Mucosa of descending colon (tissue), 3 donors: ENCODE measurements around the gene RBAK. TPM values are rescaled to one million over a fixed set of nuclear protein-coding genes. Genes with fewer than 3 reads are reported as not detected.
"Not testable (repeated sequence)": the region's sequence is repeated elsewhere in the genome, so short reads cannot be mapped to it uniquely, and the experiment has no call there.

Experiments used
- ATAC-seq: fragments of 200-7000 bp; cut with Tn5 transposase; one replicate; pipeline ENCODE4 v1.9.1; 2020; ENCODE audit warnings: mild to moderate bottlenecking, moderate library complexity
- DNase-seq, 3 donors: peaks; one replicate each; pipeline ENCODE4 v3.0.0-alpha.2; 2020
- H3K36me3 ChIP-seq: fragments of 200-600 bp; one replicate; pipeline ENCODE4 v1.8.0; 2021; ENCODE audit warnings: low read depth, mild to moderate bottlenecking
- H3K4me1 ChIP-seq: fragments of 200-600 bp; one replicate; pipeline ENCODE4 v1.8.0; 2021; ENCODE audit warnings: low read depth, mild to moderate bottlenecking
- H3K4me3 ChIP-seq: fragments of 200-600 bp; one replicate; pipeline ENCODE4 v1.8.0; 2021; ENCODE audit warnings: mild to moderate bottlenecking
- H3K9me3 ChIP-seq: fragments of 200-600 bp; one replicate; pipeline ENCODE4 v1.8.0; 2021; ENCODE audit warnings: mild to moderate bottlenecking
- intact Hi-C, 2 donors: fragments of 100-400 bp; cut with DNase I in 1 of 2; cut with micrococcal nuclease in 1 of 2; formaldehyde crosslinking; loops; one replicate each; pipeline versions ENCODE4 v1.11.0 to v1.11.1; 2022; cut with DNase I, micrococcal nuclease
- total RNA-seq, 3 donors: library from RNA; stranded (reverse); fragmentation: NEBNext Ultra II Directional in 2 of 3; extraction: Animal tissue kit (Norgen Biotek cat#: 25700) in 2 of 3; gene quantifications; one replicate each; pipeline versions ENCODE4 v1.2.1 to v1.2.4, GENCODE V29; 2021 to 2023
- TF ChIP-seq, protein P1 (sequence below): fragments of 200-600 bp; IDR thresholded peaks from one replicate; pipeline ENCODE4 v1.8.0; 2022; ENCODE audit warnings: antibody characterized with exemption, mild to moderate bottlenecking
- donor health status: DM: no; HTN: no; CAD: no; lungs with moderate emphysema.
- donor health status: DM: no; HTN: no; CAD: no.
- donor health status: DM: no; HTN: yes; CAD: no.

The RBAK gene
- total RNA-seq, 3 donors from 2014 or later = 9.3 to 15.3 (median 12.6) TPM

DNA sequence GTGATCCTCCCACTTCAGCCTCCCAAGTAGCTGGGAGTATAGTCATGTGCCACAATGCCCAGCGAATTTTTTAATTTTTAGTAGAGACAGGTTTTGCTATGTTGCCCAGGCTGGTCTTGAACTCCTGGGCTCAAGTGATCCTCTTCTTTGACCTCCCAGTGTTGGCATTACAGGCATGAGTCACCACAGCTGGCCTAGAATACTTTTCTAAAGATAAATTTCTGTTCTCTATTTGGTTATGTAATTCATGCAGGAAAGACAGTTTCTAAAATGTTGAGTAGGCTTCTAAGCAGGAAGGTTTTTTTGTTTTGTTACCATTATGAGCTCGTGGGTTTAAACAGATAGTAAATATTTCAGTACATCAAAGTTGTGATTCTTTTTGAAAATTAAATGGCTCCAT is 5.0 kb downstream of the RBAK start:
- no peak for ATAC-seq
- Histone ChIP-seq H3K4me1 (no peaks in the 10 kb centered on the region), H3K9me3 (peaks cover 41% of the 10 kb centered on the region), H3K4me3 (no peak overlapping the region), H3K36me3 (peaks cover 10% of the 10 kb centered on the region)
- intact Hi-C loops = no loop called here
- no peak for DNase-seq
- TF ChIP-seq, protein P1, sequence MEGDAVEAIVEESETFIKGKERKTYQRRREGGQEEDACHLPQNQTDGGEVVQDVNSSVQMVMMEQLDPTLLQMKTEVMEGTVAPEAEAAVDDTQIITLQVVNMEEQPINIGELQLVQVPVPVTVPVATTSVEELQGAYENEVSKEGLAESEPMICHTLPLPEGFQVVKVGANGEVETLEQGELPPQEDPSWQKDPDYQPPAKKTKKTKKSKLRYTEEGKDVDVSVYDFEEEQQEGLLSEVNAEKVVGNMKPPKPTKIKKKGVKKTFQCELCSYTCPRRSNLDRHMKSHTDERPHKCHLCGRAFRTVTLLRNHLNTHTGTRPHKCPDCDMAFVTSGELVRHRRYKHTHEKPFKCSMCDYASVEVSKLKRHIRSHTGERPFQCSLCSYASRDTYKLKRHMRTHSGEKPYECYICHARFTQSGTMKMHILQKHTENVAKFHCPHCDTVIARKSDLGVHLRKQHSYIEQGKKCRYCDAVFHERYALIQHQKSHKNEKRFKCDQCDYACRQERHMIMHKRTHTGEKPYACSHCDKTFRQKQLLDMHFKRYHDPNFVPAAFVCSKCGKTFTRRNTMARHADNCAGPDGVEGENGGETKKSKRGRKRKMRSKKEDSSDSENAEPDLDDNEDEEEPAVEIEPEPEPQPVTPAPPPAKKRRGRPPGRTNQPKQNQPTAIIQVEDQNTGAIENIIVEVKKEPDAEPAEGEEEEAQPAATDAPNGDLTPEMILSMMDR = no peak

DNA sequence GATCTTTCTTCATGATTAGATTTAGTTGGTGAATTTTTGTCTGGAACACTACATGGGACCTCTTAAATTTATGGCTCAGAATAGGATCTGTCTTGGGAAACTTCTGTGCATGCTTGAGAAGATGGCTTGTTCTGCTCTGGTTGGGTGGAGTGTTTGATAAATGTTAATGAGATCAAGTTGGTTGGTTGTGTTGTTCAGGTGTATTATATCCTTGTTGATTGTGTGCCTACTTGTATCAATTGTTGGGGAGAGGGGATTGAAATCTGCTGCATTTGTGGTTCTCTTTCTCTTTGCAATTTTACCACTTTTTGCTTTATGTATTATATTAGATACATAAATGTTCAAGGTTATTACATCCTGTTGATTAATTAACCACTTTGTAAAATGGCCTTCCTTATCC is 6.1 kb downstream of the RBAK start:
- intact Hi-C loops, ATAC-seq, H3K4me1 ChIP-seq, H3K4me3 ChIP-seq, DNase-seq: not testable (repeated sequence)
- H3K9me3 ChIP-seq = peaks cover 47% of the 10 kb centered on the region
- peaks cover 10% of the 10 kb centered on the region for H3K36me3 ChIP-seq

DNA sequence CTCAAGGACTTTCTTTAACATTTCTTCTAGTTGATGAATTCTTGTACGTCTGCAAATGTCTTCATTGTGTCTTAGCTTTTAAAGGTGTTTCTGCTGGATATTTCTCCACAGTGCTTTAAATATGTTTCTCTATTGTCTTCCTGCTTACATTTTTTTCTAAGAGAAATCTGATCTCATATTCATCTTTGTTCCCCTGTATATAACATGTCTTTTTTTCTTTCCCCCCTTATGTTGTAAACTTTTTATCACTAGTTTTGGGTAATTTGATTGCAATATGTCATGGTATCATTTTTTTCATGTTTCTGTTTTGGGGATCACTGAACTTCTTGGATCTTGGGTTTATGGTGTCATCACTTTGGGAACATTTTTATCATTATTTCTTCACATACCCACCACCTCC is 7.5 kb downstream of the RBAK start:
- intact Hi-C loops = no loop called here
- TF ChIP-seq, protein P1 = no peak
- H3K4me3 ChIP-seq = no peak overlapping the region
- H3K36me3 ChIP-seq = peaks cover 22% of the 10 kb centered on the region
- peaks cover 62% of the 10 kb centered on the region for H3K9me3 ChIP-seq
- ATAC-seq (no peak), DNase-seq (no peak)
- no peaks in the 10 kb centered on the region for H3K4me1 ChIP-seq

DNA sequence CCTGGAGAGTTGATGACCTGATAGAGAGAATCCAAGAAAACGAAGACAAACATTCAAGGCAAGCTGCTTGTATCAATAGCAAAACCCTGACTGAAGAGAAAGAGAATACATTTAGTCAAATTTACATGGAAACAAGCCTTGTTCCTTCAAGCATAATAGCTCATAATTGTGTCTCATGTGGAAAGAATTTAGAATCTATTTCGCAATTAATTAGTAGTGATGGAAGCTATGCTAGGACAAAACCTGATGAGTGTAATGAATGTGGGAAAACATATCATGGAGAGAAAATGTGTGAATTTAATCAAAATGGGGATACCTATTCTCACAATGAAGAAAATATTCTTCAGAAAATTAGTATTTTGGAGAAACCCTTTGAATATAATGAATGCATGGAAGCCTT is 18.0 kb downstream of the RBAK start:
- TF ChIP-seq, protein P1 = no peak
- ATAC-seq = no peak
- intact Hi-C loops = no loop called here
- Histone ChIP-seq H3K36me3 (peaks cover 48% of the 10 kb centered on the region), H3K9me3 (peaks cover 100% of the 10 kb centered on the region), H3K4me3 (no peak overlapping the region), H3K4me1 (no peaks in the 10 kb centered on the region)
- DNase-seq = no peak

DNA sequence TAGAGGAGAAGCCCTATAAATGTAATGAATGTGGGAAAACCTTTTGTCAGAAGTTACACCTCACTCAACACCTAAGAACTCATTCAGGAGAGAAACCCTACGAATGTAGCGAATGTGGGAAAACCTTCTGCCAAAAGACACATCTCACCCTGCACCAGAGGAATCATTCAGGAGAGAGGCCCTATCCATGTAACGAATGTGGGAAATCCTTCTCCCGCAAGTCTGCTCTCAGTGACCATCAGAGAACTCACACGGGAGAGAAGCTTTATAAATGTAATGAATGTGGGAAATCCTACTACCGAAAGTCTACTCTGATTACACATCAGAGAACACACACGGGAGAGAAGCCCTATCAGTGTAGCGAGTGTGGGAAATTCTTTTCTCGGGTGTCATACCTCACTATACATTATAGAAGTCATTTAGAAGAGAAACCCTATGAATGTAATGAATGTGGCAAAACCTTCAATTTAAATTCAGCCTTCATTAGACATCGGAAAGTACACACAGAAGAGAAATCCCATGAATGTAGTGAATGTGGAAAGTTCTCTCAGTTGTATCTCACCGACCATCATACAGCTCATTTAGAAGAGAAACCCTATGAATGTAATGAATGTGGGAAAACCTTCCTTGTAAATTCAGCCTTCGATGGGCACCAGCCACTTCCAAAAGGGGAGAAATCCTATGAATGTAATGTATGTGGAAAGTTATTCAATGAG is 18.9 kb downstream of the RBAK start:
- ATAC-seq (no peak), DNase-seq (no peak)
- TF ChIP-seq, protein P1 = no peak
- Histone ChIP-seq H3K4me1 (no peaks in the 10 kb centered on the region), H3K4me3 (no peak overlapping the region), H3K9me3 (peaks cover 99% of the 10 kb centered on the region), H3K36me3 (peaks cover 39% of the 10 kb centered on the region)
- intact Hi-C loops = no loop called here

DNA sequence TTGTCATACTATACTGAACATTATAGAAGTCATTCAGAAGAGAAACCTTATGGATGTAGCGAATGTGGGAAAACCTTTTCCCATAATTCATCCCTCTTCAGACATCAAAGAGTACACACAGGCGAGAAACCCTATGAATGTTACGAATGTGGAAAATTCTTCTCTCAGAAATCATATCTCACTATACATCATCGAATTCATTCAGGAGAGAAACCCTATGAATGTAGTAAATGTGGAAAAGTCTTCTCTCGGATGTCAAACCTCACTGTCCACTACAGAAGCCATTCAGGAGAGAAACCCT is 19.4 kb downstream of the RBAK start:
- Histone ChIP-seq H3K9me3 (peaks cover 99% of the 10 kb centered on the region), H3K4me3 (no peak overlapping the region), H3K36me3 (peaks cover 36% of the 10 kb centered on the region), H3K4me1 (no peaks in the 10 kb centered on the region)
- intact Hi-C loops = no loop called here
- ATAC-seq = no peak
- DNase-seq = no peak
- TF ChIP-seq, protein P1 = no peak
